Activated gamma-delta T cell (primary cell): ENCODE data around the gene C10orf62.
"Not testable (repeated sequence)": the region's sequence is repeated elsewhere in the genome, so short reads cannot be mapped to it uniquely, and the experiment has no call there.

Experiments used
- DNase-seq: peaks from one replicate; lab custom pipeline; 2025; lab: John Stamatoyannopoulos, UW
- total RNA-seq, 2 donors: gene quantifications; one replicate each; lab custom pipeline; 2026; lab: John Stamatoyannopoulos, UW

Gene C10orf62, protein sequence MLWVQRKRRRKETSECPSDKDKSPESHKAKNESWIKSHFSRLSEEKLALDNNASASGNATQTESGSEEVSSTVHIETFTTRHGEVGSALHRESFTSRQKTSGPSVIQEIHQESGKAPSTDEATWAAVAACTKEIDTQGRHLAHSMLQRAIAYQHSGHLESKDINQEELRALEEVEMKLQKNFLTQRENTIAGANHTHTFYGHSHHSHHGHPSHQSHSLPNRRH
- 0 reads per million in 2 donors for total RNA-seq

DNA sequence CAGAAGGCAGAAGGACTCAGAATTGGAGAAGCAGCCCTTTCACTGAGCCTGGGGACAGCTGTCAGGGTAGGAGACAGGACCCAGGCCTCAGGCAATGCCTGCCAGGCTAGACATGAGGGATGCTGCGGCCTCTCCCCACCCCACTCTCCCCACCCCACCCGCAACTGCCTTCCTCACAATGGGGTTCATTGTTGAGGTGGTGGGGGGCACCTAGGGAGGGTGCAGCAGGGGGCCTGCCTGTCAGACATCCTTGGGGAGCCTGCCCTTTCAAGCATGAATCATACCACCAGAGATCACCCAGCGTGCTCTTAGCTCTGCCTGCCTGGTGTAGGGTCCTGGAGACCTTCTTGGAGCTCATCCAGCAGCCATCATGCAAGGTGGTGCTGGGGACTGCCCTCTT, at the start of gene C10orf62:
C10orf62 (plus strand) TSS at position 243 of the 400 bp plus-strand sequence. CDS start 177 bp downstream, outside the sequence.
- DNase-seq, result no peak

DNA sequence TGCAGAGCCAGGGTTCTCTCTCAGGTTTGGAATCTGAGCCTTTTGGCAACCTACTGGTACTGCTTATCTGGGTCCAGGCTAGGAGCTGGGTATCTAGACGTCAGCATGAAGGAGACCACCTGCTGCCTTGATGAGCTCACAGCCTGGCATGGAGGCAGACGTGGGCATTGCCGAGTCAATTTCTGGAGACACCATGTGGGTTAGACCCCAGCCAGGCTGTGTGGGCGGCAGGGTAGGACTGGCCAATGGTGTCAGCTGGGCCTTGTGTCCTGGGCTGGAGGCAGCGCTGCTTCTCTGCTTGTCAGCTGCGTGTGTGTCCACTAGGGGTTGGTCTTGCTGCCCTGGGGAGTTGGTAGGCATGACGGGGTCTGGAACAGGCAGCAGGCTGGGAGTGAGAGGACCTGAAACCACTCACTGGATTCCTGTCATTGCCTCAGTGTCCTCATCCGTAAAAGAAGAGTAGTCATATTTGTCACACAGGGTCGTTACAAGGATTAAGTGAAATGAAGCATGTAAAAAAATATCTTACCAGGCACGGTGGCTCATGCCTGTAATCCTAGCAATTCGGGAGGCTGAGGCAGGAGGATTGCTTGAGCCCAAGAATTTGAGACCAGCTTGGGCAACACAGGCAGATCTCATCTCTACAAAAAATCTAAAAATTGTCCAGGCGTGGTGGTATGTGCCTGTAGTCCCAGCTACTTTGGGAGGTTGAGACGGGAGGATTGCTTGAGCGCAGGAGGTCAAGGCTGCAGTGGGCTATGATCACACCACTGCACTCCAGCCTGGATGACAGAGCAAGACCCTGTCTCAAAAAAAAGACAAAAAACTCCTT, 48.6 kb upstream of the C10orf62 start:
- no peak for DNase-seq

DNA sequence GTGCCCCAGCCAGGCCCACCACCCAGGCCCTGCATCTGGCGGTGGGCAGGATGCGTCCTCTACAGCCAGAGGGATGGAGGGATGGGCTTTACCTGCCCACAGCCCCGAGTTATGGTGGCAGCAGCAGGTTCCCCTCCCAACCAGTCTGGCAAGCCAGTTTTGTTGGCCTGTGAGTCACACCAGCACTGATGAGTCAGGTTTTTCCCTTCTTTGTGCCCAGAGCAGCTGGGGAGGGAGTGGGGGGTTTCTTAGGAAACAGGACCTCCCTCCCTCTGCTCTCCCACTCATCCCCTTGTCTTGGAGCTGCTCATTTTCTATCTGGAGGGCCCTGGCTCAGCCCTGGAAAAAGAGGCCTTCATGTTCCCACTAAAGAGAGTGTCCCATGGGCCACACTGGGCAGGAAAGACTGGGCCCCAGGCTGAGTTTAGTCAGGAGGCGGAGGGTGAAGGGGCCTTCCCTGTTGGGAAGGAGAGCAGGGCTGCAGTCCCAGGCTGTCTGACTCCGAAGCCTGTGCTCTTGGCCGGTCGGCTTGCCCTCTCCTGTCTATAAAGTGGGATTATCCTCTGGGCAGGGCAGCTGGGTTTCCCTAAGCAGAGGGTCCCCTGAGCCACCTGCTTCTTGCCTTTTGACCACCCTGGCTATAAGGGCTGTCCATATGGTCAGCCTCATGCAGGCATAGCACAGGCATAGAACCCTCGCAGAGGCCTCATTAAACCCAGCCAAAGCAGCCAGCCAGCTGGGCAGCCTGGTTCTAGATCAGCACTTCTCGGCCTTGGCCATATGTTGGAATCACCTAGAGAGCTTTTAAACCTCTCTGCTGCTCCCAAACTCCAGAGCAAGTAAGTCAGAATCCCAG, 47.1 kb upstream of the C10orf62 start:
- no peak for DNase-seq

DNA sequence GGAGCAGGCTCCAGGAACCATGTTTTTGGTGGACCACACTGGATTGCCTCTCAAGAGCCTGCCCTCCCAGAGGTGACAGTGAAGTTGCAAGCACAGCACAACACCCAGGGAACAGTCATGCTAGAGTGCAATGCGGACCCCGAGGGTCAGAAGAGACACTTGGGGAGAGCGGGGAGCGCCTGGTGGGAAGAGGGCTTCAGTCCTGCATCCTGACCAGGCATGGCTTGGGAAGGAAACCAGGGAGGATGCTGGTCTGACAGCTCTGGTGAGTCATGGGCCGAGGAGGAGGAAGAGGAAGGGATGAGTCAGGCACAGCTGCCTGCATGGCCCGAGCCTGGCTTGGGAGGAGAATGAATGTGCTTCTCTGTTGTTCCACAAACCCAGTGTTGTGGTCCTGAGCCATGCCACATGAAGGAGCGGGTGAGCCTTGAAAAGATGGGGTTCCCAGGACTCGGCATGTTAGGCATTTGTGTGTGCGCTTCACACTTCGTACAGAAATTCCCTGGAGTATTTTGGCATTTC, 46.4 kb upstream of the C10orf62 start:
- DNase-seq, result no peak

DNA sequence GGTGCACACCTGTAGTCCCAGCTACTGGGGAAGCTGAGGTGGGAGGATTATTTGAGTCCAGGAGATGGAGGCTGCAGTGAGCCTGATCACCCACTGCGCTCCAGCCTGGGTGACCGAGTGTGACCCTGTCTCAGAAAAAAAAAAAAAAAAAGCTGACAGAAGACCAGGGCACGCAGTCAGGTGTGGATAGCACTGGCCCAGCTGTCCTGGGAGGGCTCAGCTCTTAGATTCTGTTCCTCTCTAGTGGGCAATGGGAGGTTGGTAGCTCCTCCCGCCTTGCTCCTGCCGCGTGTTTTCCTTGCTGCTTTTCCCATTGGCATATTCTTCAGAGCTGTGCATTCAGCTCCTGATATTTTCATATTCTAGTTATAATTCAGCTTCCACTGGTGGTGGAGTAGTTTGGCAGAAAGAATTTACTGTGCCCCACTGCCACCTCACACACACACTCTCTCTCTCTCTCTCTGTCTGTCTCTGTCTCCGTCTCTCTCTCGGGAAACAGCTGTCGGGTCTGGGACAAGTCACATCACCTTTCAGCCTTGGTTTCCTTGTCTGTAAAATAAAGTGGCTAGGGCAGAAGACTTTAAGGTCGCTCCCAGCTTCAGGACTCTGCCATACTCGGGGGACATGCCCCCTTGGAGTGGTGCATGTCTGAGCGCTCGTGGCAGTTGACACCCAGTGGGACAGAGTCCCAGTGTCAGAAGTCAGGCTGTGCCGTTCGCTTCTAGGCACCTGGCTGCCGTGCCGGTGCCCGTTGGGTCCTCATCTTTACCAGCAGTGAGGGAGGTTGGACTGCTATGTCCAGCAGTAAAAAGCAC, 42.9 kb upstream of the C10orf62 start:
- DNase-seq, result no peak

DNA sequence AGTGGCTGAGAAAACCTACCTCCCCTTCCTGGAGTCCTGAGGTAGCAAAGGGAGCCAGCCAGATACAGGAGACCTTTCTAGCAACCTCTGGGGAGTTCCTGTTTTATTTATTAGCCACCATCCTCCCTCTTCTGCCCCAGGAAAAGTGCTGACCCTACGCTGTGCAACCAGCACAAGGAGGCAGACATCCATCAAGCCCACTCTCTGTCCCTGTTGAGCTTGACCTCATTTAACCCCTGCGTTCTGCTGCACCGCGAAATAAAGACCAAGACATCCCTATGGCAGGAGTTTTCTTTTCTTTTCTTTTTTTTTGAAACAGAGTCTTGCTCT, 42.3 kb upstream of the C10orf62 start:
- no peak for DNase-seq

DNA sequence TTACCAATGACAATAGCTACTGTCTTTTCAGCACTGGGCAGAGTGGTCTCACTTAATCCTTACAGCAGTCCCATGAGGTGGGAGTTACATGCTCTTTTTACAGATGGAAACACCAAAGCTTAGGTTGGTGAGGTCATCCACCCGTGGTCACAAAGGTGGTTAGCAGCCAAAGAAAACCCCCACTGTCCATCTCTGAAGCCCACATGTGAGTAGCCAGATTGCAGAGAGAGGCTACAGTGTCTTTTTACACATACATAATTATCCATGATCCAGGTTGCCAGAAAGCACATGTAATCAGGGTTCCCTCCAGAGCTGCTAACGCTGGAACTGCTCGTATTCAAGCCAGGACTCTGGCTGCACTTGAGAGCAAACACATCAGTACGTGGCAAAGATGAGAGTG, 41.6 kb upstream of the C10orf62 start:
- no peak for DNase-seq

DNA sequence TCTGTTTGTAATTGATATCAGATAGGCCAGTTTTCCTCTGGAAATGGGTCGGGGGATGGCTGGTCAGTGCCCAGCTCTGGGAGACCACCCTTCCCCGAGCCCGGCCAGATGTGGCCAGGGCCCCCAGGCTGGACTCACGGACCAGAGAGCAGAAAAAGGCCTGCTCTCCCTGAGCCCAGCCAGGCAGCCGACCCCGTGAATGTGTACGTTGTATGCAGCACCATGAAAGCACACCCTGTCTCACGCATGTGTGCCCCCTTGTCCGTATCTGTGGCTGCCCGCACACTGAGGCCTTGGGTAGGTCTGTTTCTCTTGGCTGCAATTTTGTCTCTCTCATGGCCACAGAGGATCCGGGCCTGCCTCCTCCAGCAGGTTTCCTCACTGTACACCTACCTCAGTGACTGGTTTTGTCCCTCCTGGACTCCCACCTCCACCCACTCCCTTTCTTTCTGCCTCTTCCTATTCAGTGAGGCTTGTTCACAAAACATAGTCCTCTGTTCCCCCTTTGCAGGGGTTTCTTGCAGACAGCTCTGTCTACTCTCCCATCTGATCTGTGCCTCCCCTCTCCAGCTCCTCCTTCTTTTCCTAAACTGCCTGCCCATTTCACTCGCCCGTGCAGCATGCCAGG, 40.6 kb upstream of the C10orf62 start:
- DNase-seq, result no peak

DNA sequence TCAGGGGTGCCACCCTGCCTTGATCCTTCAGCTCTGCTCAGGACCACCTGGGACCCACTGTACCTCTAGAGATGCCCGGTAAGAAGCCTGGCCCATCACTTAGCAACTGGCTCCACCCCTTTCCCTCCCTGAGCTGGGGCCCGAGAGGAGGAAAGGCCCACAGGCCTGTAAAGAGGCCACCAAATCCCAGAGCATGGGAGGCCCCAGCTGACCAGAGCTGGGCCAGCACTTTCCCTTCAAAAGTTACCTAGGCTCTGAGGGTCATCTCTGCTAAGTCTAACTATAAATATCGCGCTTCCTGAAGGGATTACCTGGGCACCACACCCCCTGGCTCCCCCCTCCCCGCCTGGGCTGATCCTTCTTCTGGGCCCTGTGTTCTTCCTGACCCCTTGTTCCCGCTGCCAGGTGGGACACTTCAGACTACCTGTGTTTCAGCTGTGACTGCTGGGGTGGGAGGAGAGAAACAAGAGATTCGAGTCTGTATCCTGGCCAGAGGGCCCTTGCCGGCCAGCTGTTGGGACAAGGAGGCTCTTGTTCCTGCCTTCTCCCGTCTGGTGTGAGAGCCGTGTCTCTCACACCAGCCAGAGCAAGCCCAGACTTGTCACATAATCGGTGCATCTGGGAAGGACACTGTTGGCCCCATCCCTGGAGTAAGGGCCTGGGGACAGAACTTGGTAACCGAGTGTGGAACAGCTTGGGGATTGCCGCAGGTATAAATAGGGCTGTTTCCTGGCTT, 39.8 kb upstream of the C10orf62 start:
- DNase-seq, result no peak

DNA sequence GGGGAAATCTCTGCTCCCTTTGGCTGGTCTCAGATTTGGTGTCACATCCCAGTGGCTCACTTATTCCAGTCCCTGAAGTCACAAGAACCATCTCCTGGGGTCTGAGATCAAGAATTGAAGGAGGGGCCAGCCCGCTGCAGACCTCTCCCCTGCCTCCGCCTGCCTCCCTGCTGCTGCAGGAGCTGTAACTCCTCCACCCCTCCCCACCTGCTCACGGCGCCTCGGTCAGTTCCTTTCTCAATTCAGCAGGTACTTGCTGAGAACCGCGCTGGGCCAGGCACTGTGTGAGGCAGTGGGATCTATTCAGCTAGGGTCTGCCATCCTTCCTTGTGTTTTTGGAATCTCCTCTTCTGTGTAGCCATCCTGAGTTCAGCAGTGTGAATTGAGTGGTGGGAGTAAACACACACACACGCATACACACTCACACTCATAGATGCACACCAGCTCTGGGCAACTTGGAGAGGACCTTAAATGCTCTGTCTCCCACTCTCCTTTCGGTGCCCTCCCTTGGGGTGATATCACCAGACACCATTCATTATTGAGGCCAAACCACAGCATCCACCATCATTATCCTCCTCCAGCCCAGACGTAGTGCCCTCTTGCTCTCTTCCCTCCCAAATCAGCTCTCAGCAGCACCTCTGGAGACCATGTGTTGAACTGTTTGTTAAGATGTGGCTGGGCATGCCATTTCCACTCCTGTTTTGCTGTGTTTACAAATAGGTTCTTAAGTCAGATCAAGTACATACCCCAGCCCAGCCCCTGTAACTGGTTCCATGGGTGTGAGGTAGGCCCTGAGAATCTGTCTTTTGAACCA, 39.0 kb upstream of the C10orf62 start:
- DNase-seq, result no peak

DNA sequence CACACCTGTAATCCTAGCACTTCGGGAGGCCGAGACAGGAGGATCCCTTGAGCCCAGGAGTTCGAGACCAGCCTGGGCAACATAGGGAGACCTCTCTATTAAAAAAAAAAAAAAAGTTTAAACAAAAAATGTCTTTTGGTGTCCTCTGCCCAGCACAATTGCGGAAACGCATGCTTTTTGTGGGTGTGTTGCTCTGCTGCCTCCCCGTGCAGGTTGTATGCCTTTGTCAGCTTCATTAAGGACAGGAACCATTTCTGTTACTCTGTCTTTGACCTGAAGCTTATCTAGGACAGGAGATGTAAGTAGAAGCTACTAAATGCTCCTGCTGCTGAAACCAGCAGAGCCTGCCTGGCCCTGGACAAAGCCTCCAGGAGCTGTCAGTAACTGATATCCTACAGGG, 38.2 kb upstream of the C10orf62 start:
- no peak for DNase-seq

DNA sequence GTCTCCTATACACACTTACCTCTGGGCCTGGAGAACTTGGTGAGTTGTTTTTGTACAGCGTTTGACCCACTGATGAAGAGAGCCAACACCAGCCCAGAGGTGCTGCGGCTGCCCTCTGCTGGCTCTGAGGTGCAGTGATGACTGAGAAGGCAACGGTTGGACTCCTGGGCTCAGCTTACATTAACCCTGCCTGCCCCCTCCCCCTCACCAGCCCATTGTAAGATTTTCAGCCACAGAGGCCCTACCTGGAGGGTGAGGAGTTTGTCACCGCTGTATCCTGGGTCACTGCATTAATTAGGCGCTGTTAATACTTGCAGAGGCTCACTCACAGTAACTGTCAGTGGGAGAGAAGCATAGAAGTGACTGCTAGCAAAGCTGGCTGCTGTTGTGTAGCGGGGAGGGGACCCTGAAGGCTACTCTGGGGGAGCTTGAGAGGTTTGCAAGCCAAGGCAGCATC, 35.9 kb upstream of the C10orf62 start:
- DNase-seq, result no peak

DNA sequence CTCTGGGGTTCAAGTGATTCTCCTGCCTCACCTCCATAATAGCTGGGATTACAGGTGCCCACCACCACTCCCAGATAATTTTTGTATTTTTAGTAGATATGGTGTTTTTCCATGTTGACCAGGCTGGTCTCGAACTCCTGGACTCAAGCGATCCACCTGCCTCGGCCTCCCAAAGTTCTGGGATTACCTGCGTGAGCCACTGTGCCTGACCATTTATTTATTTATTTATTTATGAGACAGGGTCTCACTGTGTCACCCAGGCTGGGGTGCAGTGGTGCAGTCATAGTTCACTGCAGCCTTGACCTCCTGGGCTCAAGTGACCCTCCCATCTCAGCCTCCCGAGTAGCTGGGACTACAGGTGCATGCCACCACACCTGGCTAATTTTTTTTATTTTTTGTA, 35.2 kb upstream of the C10orf62 start:
- not testable (repeated sequence) for DNase-seq

DNA sequence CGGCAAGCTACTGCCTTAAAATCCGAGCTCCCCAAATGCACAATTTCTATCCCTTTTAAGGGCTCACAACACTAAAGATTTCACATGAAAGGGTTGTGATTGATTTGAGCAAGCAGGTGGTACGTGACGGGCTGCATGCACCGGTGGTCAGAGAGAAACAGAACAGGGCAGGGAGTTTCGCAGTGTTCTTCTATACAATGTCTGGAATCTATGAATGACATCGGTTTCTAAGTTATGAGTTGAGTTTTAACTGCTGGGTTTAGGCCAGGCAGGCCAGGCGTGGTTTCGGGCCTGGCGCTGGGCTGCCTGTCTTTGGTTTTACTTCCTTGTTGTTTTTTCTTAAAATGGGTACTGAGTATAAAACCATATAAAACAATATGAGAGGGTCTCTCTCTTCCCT, 34.0 kb upstream of the C10orf62 start:
- not testable (repeated sequence) for DNase-seq

DNA sequence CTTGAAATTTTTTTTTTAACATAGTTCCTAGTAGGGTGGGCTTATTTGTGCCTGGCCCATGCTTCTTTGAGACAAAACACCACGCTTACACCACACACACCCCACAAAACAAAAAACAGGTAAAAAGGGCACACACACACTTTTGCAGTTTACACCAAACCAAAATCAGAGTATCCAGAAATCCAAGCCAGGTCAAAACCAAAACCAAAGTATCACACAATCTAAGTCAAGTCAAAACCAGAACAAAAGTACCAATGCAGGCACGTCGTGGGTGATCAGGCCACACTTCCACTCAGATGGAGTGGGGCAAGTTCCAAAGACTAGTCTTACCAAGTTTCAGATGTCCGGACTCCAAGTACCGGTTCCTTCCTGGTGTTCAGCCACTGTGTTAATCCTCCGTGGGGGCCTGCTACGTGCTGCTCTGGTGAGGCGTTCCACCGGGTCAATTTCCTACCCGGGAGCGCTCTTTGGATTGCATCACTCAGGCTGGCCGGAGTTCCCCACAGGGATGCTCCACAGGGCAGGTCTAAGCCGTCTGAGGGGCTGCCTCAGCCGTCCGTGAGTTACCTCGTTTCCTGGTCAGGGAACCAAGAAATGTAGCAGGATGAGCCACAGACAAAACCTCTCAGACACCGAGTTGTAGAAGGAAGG, 28.7 kb upstream of the C10orf62 start:
- DNase-seq, result not testable (repeated sequence)

DNA sequence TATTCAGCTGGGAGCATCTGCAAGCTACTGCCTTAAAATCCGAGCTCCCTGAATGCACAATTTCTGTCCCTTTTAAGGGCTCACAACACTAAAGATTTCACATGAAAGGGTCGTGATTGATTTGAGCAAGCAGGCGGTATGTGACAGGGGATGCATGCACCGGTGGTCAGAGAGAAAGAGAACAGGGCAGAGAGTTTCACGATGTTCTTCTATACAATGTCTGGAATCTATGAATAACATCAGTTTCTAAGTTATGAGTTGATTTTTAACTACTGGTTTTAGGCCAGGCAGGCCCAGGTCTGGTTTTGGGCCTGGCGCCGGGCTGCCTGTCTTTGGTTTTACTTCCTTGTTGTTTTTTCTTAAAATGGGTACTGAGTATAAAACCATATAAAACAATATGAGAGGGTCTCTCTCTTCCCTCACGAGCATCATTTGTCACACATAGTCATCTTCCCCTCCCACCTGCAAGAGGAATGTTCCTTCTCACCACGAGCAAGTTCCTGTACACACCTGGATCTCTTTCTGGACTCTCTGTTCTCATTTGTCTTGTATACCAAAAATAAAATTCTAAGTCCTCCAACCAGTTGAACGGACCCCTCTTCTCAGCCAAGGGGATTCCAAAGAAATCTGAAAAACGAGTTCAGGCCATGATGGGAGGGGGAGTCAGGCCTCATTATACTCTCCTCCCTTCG, 28.0 kb upstream of the C10orf62 start:
- not testable (repeated sequence) for DNase-seq

DNA sequence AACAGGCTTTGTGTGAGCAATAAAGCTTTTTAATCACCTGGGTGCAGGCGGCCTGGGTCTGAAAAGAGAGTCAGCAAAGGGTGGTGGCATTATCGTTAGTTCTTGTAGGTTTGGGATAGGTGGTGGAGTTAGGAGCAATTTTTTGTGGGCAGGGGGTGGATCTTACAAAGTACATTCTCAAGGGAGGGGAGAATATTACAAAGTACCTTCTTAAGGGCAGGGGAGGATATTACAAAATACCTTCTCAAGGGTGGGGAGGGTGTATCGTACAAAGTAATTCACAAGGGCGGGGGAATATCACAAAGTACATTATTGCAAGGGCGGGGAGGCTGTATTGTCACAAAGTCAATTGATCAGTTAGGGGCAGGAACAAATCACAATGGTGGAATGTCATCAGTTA, 27.2 kb upstream of the C10orf62 start:
- DNase-seq, result not testable (repeated sequence)

DNA sequence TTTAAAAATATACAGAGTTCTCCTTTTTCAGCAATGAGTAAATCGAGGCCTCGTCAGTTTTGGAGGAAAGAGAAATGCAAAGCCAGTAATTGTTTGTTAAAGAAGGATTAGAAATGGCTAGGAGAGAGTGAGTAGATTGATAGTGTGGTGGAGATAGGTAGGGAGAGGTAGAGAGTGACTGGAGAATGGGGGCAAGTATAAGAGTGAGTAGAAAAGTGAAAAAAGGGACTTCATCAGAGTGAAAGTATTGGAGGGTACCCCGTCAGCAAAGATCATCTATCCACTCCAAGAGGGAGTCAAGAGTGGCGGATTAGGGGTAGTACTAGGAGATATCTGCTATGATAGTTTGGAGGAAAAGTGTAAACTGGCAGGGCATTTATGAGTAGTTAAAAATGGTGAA, 26.2 kb upstream of the C10orf62 start:
- no peak for DNase-seq
